ENCODE measurements around the gene MICU1.

- TF ChIP-seq CTCF (IDR thresholded peaks at IDR 0.05) (no peak), POLR2A (IDR thresholded peaks at IDR 0.05) (no peak), POLR2AphosphoS5 (IDR thresholded peaks at IDR 0.05) (no peak)
Measured at GRCh38 chr10:72653383-72654096, 27.7 kb upstream of the MICU1 start.

Data from sigmoid colon (tissue), 4 donors.